Activated CD4-positive, alpha-beta T cell treated with anti-CD3 and anti-CD28 coated beads for 24 hours (primary cell): ENCODE measurements around the gene BBS9.

Experiments used
- DNase-seq, 2 donors: peaks; one replicate each; pipeline ENCODE4 v3.0.0-alpha.2; 2020; ENCODE audit warnings: low read depth in 2 of 2

The BBS9 gene

DNA sequence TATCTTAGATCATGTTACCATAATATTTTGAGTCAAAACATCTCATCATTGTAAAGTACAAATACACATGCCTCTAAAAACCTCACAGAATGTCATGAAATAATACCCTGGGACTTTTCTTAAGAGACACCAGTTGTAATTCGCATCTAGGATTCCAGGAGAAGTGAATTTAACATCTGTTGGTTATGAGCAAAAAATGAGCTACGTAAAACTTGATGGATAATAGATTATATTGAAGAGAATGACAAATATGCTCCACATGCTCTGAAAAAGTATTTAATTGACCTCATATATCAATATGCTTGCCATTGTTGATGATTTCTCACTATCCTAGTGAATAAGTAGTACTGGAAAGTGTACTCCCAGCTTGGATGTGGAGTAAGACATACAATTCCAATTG, 227.0 kb downstream of the BBS9 start:
- no peak for DNase-seq

DNA sequence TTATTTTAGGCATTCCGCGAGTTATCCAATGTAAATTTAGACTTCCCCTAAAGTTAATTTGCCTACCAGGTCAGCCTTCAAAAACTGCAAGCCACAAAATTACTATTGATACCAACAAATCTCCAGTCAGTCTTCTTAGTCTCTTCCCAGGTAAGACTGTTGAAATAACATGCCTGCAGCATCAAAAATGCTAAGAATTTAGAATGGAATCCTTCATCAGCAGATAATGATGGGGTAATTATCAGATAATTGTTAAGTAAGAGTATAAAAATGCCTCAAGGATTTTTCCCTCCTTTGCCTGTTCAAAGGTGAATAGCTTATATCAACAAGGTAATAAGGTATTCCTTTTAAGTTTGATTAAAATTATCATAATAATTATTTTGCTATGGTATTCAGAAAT, 228.5 kb downstream of the BBS9 start:
- no peak for DNase-seq

DNA sequence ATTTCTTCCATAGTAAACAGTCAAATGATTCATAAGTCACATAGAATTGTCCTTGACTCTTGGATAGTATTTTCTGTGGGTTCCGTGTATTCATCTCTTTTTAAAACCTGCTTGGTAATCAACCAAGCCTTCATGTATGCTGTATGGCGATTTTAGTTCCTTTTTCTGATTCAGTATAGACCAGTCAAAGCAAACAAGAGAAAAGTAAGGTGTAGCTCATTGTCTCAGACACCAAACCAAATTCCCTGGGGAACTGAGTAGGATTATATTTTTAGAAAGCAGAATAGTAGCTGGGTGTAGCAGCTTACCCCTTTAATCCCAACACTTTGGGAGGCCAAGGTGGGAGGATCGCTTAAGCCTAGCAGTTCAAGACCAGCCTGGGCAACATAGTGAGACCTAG, 240.5 kb downstream of the BBS9 start:
- DNase-seq = no peak

DNA sequence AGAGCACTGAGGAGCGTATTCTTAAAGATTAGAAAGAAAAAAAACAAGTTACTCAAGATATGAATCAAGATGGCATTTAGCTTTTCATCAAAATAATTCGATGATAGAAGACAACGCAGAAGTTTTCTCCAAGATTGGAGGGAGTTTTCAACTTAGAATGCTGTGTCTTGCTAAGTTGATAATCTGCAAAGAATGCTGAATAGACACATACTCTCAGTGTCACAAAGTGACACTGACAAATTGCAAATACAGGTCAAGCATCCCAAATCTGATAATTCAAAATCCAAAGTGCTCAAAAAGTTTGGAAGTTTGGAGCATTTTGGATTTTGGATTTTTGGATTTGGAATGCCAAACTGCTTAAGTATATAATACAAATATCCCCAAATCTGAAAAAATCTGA, 243.8 kb downstream of the BBS9 start:
- DNase-seq = no peak

DNA sequence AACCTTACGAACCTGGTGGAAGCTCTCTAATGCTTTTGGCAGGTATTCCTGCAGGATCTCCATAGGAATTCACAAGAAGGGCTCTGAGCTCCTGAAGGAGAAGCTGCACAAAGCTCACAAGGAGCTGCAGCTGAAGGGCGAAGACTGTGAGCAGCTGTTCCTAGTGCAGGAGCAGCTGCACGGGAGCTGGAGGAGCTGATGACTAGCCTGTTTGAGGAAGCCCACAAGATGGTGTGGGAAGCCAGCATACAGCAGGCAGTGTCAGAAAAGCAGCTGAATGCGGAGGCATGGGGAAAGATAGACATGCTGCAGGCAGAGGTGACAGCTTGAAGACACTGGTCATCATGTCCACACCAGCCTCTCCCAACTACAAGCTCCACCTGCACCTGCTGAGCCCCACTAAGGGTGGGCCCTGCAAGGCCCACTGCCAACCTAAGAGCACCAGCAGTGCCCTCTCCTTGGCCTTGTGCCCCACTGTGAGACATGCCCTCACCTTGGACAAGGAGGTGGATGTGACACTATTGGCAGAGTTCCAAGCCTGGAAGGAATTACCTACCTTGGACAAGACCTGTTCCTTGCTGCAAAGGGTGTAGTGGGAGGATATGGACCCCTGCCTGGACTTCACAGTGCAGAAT, 250.6 kb downstream of the BBS9 start:
- no peak for DNase-seq

DNA sequence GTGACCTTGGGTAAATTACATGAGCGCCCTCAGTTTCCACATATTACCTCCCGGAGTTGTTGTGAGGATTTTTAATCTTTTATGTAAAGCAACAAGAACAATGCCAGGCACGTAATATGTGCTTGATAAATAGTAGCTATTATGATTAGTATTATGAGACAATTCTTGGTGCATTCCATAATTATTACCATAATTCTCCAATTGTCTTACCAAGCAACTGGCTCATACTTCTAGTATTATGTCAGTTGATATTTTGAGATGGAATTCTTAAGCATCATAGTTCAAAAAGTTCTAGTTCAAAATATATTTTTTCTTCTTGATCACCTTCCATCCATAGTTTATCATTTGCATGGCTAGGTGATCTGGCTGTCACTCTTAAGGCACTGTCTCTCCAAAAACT, 259.0 kb downstream of the BBS9 start:
- DNase-seq = no peak

DNA sequence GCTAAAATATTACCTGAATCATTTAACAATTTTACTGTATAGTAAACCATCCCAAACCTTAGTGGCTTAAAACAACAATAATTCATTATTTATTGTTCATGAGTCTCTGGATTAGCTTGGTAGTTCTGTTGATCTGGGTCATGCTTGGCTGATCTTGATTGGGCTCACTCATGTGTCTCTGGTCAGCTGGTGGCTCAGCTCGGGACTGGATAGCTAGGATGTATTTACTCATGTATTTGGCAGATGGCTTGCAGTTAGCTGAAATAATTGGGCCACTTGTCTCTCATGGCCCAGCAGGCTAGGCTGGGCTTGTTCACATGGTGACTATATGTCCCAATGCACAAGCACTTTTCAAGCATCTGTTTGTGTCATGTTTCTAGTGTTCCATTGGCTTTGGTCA, 262.8 kb downstream of the BBS9 start:
- DNase-seq = no peak

DNA sequence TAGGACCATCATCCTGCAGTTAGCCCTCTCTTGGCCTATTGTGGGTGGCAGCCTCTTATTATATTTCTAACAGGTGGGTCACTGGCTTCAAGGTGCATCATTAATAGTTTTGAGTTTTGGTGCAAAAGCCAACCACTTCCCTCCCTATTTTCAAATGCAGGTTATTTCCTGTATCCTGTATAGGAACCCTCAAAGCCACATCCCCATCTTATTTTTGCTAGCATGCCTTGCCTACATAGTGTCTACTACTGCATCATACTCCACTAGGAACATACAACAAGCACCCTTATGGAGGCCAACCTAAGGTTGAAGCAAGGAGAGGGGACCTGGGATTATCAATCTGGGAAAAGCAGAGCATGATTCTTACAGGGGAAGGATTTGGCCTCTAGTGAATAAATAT, 264.4 kb downstream of the BBS9 start:
- DNase-seq = no peak

DNA sequence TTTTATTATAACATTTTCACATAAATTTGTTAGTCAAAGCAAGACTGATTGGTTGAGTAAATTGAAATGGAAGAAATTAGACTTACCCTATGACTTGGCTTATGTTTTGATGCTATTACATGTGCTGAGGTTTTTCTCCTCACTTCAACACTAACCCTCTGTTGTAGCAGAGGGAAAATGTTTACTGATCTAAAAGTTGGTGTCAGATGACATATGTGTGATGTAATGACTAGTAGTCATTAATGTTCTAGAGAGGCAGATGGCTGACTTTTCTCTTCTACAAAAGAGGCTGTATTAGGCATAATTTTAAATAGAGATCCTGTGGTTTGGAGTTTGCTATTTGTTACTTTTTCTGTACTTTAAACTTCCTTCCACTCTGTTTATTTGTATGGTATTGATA, 266.0 kb downstream of the BBS9 start:
- DNase-seq = no peak

DNA sequence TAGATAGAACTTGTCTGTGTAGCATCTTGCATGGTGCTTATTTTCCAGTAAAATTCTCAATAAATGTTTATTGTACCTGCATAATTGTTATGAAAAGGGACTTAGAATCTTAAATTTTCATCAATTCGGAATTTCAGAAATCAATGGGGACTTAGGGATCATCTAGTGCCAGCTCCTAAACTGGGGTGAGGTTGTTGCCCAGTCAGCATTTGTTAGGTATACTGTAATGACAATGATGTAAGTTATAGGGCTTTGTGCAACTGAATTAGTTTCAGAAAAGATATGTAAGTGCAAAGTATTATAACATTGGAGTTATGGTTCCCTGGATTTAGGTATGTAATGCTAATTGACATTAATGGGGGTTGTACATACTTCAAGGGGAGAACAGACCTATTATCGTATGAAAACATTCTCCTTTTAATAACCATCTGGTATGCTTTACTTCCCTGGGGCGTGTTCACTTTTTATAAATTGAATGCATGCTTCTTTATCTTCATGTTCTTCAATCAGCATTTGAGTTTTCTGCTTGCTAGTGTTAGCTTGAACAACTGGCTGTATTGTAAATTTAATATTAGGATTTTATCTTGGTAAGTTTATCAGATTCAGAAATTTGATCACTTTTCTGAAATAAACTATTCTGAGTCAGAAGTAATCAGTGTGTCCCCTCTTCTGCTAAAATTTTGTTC, 270.3 kb downstream of the BBS9 start:
- no peak for DNase-seq

DNA sequence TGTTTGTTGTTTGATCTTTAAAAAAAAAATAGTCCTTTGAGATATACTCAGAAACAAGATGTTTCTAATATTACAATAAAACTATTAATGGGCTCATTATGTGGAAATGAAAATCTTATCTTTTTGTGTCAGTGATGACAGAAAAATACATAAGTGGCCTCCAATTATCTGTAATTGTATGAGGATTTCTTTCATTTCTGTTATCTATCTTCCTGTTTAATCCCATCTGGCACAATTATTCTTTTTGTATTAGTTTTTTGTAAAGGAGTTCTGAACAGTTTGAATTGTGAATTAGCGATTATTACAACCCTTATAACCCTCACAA, 270.8 kb downstream of the BBS9 start:
- DNase-seq = no peak

DNA sequence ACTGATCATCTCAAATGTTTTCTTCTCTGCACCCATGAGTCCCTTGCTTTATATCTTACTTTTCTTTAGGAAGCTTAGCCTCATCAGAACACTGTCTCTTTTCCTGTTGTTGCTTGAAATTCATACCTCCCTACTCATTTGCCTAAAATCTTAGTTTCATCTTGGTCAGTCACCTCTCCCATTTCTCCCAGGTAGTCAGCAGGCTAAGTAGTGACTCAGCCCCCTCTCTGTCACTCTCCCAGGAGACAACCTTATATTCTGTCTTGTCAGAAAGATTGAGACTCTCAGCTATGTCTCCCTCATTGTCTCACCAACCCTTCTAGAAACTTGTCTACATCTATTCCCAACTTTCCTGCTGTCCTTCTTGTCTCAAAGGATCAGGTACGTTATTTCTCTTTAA, 280.9 kb downstream of the BBS9 start:
- no peak for DNase-seq

DNA sequence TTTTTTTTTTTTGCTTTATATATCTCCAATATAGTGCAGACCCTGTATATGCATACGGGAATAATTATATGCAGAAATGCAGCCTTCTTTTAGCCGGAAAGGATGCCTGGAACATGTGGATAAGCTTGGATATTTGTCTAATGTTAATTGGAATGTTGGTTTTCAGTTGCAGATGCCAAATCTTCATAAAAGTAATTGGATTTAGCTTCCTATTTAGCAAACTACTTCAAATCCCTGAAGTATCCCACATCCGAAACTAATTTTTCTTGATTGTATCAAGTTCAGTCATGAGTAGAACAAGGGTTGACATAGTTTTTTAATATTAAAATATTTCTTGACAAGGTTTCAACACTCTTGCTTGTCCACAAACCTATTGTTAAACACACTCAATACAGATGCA, 281.7 kb downstream of the BBS9 start:
- no peak for DNase-seq

DNA sequence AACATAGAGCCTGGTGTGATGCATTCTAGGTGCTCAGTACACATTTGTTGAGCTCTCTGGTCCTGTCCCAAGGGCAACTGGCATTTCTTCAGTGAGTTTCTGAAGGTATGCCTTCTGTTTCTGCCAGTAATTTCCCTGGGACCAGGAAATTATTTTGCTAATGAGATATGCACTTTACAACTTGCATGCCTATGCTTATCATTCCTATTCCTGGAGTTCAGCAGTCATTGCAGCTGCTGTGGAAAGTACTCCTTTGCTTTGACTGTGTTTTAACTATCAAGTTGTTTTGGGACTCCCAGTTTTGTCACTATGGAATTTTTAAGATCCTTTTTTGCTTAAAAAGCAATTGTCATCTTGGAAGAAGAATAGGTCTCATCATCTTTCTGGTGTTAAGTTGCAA, 283.0 kb downstream of the BBS9 start:
- DNase-seq = no peak

DNA sequence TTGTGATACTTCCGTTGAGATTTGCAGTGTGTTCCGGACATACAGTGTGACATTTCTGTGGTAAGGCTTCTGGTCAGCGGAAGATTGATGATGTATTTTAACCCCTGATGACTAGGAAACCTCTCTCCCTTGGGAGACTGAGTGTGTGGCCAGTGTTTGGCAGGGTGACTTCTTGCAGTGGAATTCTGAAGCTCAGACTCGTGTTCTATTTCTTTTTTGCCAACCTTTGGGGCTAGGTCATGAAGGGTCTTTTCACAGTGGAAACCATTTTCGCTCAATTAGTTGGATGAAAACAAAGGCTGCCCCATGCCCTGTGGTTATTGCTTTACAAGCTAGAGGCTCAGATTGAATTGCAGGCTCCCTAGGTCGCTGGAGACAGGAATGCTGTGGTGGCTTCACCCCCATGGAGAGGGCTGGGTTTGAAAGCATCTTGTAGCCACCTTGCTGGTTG, 288.9 kb downstream of the BBS9 start:
- DNase-seq = no peak

DNA sequence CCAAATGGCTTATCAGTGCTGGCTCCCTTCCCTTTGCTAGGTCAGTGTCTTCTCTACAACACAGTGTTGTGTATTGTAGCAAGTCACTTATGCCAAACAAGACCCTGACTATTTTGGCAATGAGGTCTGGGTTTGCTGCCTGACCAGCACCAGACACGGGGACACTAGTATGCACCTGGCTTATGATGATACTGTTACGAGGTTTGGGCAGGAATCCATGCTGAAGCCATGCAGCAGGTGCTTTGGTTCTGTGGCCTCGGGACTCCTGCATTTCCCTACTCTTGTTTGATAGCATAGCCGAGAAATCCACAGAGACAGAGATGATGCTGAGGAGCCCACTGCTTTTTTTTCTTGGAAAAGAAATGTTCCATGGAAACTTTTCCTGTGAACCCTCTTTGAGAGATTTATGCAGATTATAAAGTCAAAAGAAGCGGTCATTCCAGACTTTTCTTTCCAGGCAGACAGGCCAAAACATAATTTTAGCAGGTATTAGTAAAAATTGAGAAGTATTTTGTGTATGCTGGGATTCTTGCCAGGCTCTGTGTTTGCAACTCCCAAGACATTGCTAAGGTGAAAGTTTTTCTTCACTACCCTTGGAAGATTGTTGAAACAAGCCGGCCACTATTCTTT, 291.1 kb downstream of the BBS9 start:
- no peak for DNase-seq

DNA sequence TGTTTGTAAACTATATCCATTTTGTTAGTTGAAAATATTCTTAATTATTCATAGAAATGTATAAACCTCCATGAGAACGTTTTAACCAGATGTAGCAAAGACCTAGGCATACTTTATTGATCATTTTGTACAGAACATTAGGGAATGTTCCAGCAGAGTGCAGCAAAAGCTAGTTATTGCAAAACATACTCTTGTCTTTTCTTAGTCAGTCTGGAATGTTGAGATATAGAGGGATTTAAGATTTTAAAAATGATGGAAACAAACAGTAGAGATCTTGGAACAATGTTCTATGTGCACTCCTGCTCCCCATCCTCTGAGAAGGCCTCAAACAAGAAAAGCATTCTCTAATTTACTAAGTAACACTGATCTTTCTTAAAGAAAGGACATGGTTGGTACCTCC, 292.1 kb downstream of the BBS9 start:
- no peak for DNase-seq

DNA sequence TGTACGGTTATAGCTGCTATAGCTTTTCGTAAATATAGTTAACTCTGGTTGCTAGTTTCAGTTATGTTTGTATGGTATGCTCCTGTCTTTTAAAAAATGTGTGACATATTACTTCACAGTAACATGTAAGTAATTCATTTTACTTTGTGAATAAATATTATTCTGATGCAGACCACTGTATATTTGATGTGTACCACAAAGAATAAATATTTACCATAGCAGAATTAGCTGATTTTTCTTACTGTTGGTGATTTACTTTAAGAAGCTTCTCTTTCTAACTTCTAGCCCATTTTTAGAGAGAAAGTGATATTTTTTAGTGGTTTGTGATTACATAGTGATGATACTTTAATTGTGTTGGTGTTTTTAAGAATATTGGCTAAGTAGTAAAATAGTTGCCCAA, 292.8 kb downstream of the BBS9 start:
- no peak for DNase-seq

DNA sequence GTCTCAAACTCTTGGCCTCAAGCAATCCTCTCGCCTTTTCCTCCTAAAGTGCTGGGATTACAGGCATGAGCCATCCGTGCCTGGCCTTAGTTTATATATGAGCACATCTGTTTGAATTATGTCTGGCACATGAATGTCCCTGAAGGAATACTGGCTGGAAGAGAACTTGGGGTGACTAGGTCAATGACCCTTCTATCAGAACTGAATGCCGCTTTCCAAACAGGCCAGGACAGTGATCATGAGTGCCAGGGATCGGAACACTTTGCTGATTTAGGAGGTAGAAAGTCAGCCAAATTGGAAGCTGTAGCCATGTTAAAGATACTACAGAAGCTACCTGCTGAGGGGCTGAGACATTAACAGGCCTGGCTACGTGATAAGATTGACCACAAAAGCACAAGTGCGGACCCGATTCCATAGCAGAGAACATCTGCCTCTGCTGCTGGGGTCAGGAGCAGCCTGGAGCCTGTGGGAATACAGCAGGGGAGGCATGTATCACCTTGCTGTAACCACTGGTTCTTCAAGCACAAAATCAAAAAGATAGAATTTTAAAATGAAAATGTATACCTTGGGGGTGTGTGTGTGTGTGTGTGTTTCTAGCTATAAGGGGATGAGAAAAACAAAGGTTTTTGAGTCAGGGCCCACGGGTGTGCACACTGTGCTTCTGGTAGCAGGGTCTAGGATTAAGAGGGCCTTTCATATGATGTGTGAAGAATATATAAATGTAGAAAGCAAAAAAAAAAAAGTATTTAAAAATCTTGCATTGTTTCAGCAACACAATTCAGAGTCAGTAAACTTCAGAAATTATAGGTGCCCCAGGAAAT, 293.7 kb downstream of the BBS9 start:
- no peak for DNase-seq

DNA sequence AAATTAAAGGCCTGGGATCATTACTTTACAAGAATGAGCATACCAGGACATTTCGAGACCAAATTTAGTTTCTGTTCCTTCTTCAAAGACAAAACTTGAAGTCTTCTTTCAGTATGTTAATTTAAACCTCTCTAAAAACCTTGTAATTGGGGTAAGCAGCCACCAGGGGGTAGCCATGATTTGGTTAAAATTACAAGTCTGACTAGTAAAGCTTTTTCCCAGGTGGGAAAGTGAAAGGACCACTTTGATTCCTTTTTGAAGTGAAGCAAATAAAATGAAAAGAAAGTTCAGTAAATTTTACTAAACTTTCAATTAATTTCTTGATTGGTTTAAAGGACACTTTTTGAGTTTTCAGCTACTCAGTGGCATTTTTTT, 294.3 kb downstream of the BBS9 start:
- peak in 1 of 2 donors; percentile 7 for DNase-seq

DNA sequence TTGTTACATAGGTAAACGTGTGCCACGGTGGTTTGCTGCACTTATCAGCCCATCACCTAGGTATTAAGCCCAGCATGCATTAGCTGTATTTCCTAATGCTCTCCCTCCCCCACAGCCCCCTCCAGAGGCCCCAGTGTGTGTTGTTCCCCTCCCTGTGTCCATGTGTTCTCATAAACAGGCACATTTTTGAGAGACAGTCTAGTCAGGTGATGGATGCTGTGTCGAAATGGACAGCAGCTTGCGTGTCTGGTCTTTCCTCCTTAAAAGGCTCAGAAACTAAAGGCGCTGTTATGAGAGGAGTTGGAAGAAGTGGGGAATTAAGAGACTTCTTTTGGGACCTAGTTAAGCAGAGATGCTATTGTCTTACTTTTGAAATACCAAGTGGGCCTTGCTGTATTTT, 296.0 kb downstream of the BBS9 start:
- no peak for DNase-seq

DNA sequence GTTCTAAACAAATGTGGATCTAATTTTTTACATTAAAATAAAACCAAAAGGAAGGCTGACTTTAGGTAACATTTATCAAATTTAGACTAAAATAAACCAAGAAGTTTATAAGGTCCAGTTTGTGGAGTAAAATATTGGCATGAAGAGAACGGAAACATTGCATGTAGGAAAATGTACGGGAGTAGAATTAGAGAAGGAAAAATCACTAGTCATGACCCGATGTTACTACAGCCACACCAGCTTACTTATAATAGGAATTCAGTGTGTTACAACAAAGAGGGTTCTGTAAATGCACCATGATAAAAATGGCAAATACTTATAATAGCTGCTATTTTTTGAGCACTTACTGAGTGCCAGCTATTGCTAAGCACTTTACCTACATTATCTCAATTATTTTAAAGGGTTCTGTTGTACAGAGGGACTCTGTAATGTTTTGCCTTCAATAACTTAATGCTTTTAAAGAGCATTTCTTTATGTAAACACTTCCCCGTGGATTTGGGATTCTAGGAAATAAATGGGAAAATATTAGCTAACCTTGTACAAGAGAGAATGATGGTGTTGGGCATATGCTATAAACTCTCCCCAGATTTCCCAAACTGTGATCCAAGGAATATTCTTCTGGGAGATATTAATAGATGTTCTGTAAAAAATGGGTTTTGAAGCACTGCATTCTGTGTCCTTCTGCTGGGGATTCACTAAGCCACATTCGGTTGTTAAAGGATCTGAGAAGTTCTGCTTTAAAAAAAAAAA, 296.7 kb downstream of the BBS9 start:
- no peak for DNase-seq
